IPS-18a (cell line): ENCODE measurements around the gene TBRG4.
A peak's percentile ranks its signal among the peaks of the same experiment; 100 is the strongest.

ENCODE experiments used
- H3K27ac ChIP-seq: one replicate; pipeline ENCODE4 v1.5.1; 2013; ENCODE audit warnings: low read length
- H3K27me3 ChIP-seq: one replicate; pipeline ENCODE4 v1.6.1; 2013; ENCODE audit warnings: mild to moderate bottlenecking, low read length; ENCODE audit not compliant: control insufficient read depth, insufficient read depth
- H3K36me3 ChIP-seq: one replicate; pipeline ENCODE4 v1.6.1; 2013; ENCODE audit warnings: low read depth, low read length; ENCODE audit not compliant: control insufficient read depth
- H3K4me1 ChIP-seq: one replicate; pipeline ENCODE4 v1.6.1; 2013; ENCODE audit warnings: low read depth, low read length; ENCODE audit not compliant: control insufficient read depth
- H3K4me3 ChIP-seq: one replicate; pipeline ENCODE4 v1.5.1; 2013; ENCODE audit warnings: low read length
- H3K9ac ChIP-seq: one replicate; pipeline ENCODE4 v1.6.1; 2013; ENCODE audit warnings: mild to moderate bottlenecking, low read length, moderate library complexity
- H3K9me3 ChIP-seq: one replicate; pipeline ENCODE4 v1.6.1; 2013; ENCODE audit warnings: low read depth, low read length; ENCODE audit not compliant: control insufficient read depth

Gene TBRG4

GRCh38 chr7:45098983-45099839 is 12.3 kb downstream of the TBRG4 start:
- Histone ChIP-seq H3K9ac (no peak overlapping the region), H3K36me3 (peaks cover 55% of the 10 kb centered on the region), H3K4me1 (no peaks in the 10 kb centered on the region), H3K9me3 (no peaks in the 10 kb centered on the region), H3K27ac (no peak overlapping the region), H3K27me3 (no peaks in the 10 kb centered on the region), H3K4me3 (no peak overlapping the region)

DNA sequence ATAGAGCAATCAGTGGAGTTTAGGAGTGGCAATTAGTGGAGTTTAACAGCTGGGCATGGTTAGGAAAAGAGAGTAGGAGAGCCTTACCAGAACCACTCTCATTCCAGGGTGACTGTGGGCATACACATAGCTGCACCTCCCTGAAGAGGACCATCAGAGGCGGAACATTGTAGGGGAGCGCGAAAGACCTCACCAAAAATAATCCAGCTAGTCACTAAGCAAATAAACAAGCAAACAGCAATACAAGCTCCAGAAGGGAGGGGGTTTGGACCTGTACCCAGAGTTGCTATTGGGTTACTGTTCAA is 18.6 kb downstream of the TBRG4 start:
- Histone ChIP-seq H3K27ac (no peak overlapping the region), H3K4me3 (no peak overlapping the region), H3K36me3 (no peaks in the 10 kb centered on the region), H3K4me1 (peaks cover 6% of the 10 kb centered on the region), H3K9ac (no peak overlapping the region), H3K9me3 (no peaks in the 10 kb centered on the region), H3K27me3 (peaks cover 6% of the 10 kb centered on the region)

DNA sequence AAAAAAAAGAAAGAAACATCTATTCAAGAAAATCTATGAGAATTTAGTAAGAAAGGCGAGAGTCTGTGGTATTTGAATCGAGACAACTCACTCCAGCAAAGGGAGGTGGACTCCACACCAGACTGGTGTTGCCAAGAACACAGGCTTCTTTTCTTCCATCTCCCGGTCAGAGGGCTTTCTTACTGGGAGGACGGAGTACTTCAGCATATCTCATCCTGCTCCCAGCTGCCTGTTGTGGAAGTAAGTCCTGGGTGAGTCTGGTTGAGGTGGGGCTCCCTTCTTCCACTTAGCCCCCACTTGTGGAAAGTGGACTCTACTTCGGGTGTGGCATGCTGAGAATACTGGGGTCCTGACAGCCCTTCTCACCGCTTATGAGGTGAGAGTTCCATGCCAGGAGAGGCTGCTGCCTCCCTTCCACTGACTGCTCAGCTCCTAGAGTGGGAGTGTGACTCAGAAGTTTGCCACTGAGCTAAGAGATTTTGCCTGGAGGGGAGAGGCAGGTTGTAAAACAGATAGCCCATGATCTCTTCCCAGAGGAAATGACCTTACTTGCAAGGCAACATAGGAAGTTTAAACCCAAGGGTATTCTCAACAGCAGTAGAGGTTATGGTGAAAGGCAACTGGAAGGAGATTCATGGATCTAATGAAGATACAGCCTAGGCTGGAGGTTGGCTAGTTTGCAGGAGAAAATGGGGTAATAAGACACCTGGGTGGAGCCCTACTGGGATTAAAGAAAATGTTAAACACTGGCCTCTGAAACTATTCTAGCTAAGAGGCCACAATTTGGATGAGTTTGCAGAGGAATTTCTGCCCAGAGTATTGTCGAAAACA is 19.2 kb downstream of the TBRG4 start:
- H3K4me1 ChIP-seq: peaks cover 6% of the 10 kb centered on the region

DNA sequence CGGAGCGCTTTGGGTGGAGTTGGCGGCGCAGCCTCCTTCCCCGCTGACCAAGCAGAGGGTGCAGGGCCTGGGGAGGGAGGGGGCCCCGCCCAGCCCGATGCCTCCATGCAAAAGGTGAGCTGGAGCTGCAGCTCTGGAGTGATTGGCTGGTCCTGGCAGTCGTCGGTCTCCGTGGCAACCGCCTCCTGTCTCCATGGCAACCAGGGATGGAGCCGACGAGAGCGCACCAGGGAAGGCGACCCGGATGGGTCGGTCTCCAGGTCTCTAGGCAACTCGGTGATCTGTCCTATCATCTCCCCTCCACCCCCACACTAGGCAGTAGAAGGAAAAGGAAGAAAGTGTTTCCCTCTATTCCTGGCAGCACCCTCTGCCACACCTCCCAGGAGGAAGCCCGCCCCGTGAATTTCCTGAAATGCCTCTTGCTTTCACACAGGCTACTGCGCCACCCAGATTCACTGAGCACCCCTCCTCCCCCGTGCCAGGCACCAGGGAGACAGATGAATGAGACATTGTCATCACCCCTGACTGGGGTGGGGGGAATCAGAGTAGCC is 22.1 kb downstream of the TBRG4 start:
- peaks cover 6% of the 10 kb centered on the region for H3K4me1 ChIP-seq
- no peak overlapping the region for H3K9ac ChIP-seq
- H3K27me3 ChIP-seq: peaks cover 15% of the 10 kb centered on the region
- no peak overlapping the region for H3K27ac ChIP-seq
- H3K9me3 ChIP-seq: no peaks in the 10 kb centered on the region
- peak overlapping the region; percentile 66 for H3K4me3 ChIP-seq
- H3K36me3 ChIP-seq: no peaks in the 10 kb centered on the region

More for the DNA sequence above, 19.2 kb downstream of the TBRG4 start:
- Histone ChIP-seq H3K27me3 (peaks cover 12% of the 10 kb centered on the region), H3K4me3 (no peak overlapping the region), H3K36me3 (no peaks in the 10 kb centered on the region), H3K9ac (no peak overlapping the region), H3K9me3 (no peaks in the 10 kb centered on the region), H3K27ac (no peak overlapping the region)

- Histone ChIP-seq H3K27me3 (peaks cover 15% of the 10 kb centered on the region), H3K9ac (no peak within 1 kb of the TSS), H3K36me3 (no peaks in the 10 kb centered on the region), H3K4me1 (peaks cover 6% of the 10 kb centered on the region), H3K9me3 (no peaks in the 10 kb centered on the region), H3K4me3 (peak within 1 kb of the TSS; percentile 66), H3K27ac (no peak within 1 kb of the TSS)
Observed at GRCh38 chr7:45088821-45089340, 22.6 kb downstream of the TBRG4 start, which contains the start of gene NACAD. Gene NACAD, minus strand, starts transcription at chr7:45088969. Its CDS starts 75 bp downstream, at chr7:45088894.

DNA sequence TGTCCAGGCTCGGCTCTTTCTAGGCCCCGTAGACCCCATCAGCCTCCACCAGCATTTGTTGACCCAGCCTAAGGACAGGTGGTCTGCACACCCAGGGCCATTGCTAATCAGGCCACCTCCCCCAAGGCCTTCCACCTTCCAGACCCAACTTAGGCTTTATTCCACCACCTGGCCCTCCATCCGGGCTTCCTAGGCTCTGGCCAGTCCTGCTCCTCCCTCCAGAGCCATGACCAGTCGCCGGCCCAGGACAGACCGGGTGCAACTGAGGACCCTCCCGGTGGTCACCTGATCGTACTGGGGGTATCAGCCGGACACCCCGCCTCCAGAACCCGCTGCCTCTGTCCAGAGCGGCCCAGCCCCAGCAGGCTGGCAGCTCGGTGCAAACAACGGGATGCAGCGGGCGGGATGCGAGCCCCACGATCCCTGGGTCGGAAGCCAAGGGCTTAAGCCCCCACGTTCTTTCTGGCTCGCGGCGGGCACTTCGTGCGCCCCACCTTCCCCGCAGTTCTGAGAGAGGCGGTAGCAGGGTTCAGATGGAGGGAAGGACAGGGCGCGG is 23.3 kb downstream of the TBRG4 start:
- Histone ChIP-seq H3K9ac (no peak overlapping the region), H3K9me3 (no peaks in the 10 kb centered on the region), H3K4me1 (peaks cover 6% of the 10 kb centered on the region), H3K27me3 (peaks cover 15% of the 10 kb centered on the region), H3K4me3 (peak overlapping the region; percentile 66), H3K36me3 (no peaks in the 10 kb centered on the region), H3K27ac (no peak overlapping the region)

- Histone ChIP-seq H3K4me3 (no peak overlapping the region), H3K27me3 (peaks cover 15% of the 10 kb centered on the region), H3K27ac (no peak overlapping the region), H3K4me1 (peaks cover 1% of the 10 kb centered on the region), H3K36me3 (no peaks in the 10 kb centered on the region), H3K9ac (no peak overlapping the region), H3K9me3 (no peaks in the 10 kb centered on the region)
Observed at GRCh38 chr7:45087301-45088145, 24.0 kb downstream of the TBRG4 start.

DNA sequence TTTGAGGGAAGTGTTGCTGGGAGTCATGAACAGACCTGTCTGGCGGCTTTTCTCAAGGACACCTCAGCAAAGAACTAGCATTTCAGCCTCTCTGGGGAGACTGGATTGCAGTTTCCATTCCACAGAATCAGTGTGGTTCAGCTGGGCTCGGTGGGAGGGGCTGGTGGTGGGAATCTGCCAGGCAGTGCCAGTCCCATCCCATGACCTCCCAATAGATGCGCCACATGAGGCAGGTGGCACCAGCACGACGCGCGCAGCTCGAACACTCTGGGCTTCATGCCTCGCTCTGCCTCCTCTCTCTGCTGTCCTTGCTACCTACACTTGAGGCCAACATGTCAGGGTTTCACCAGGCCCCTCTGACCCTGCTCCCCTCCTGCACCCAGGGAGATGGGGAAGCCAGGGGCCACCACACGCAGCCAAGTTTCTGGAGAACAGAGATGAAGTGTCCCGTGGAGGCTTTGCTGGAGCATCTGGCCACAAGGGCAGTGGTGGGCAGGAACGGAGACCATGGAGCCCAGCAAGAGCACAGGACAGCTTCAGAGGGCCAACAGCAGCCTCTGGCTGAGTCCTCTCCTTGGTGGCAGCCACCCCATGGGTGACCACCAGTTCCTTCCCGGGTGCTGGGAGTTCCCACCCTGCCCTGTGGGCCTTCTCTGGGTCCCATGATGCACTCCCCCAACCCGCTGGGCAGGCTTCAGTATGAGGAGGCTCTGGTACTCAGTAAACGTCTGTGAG is 25.0 kb downstream of the TBRG4 start:
- Histone ChIP-seq H3K9me3 (no peaks in the 10 kb centered on the region), H3K27me3 (peaks cover 15% of the 10 kb centered on the region), H3K9ac (no peak overlapping the region), H3K4me1 (no peaks in the 10 kb centered on the region), H3K4me3 (no peak overlapping the region), H3K36me3 (no peaks in the 10 kb centered on the region), H3K27ac (no peak overlapping the region)

- Histone ChIP-seq H3K9ac (no peak overlapping the region), H3K4me1 (no peaks in the 10 kb centered on the region), H3K9me3 (no peaks in the 10 kb centered on the region), H3K27me3 (peaks cover 15% of the 10 kb centered on the region), H3K4me3 (no peak overlapping the region), H3K27ac (no peak overlapping the region), H3K36me3 (no peaks in the 10 kb centered on the region)
Observed at GRCh38 chr7:45085619-45086200, 25.8 kb downstream of the TBRG4 start.
